CD1c-positive myeloid dendritic cell (primary cell): ENCODE measurements around the gene GSTM1.
A peak's percentile ranks its signal among the peaks of the same experiment; 100 is the strongest.

ENCODE experiments used
- DNase-seq: peaks from one replicate; pipeline ENCODE4 v3.0.0-alpha.2; 2016; ENCODE audit errors: extremely low spot score

Gene GSTM1

DNA sequence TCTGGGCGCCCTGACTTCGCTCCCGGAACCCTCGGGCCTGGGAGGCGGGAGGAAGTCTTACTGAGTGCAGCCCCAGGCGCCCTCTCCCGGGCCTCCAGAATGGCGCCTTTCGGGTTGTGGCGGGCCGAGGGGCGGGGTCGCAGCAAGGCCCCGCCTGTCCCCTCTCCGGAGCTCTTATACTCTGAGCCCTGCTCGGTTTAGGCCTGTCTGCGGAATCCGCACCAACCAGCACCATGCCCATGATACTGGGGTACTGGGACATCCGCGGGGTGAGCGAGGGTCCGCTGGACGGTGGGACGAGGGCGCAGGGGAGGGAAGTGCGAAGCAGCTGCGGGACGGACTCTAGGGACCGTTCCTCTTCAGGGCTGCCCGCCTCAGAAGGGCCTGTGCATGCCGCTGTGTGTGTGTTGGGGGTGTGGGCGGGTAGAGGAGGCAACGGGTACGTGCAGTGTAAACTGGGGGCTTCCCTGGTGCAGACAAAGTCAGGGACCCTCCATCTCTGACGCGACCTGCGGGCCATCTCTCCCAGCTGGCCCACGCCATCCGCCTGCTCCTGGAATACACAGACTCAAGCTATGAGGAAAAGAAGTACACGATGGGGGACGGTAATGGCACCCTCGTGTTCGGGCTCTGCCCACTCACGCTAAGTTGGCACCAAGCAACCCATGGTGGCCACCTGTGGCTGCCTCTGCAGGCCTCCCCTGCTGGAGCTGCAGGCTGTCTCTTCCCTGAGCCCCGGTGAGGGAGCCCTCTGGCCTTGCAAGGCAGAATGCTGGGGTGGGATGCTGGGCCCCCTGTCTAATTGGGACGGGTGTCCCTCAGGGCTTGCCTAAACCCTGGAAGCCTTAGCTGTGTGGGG lies at the start of gene GSTM1:
GSTM1 (plus strand) TSS at position 177 of the 859 bp plus-strand sequence; CDS start at position 234, 57 bp downstream.
- peak; percentile 77 for DNase-seq

DNA sequence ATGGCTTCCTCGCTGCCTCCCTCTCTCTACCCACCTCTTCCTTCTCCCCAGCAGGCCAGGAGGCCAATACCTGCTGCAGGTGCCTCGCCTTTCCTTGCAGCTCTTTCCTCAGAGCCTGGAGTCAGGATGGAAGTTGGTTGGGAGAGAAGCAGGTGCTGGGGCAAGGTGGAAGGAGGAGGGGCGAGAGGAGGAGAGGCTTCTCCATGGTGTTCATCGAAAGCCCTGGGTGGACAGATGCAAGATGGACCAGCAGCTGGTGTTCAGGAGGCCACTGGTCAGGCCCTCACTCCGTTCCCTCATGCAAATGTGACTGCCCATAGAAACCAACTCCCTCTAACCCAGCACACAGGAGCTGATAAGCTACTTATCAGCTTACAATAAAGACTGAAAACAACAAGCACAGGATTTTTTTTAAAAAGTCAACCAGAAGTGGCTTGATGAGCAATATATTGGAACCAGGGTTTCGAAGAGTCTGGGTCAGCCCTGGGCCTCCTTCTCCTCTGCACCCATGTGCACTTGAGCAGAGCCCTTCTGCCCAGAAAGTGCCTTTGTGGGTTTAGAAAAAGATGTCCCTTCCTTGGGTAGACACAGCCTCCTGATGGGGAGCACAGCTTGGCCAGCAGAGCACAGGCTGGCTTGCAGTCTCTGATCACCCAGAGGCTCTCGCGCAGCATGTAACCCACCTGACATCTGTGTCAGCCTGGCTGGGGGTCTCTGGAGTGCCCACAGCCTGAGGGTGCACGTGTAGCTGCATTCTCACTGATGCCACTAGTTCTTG lies 48.4 kb upstream of the GSTM1 start:
- no peak for DNase-seq

DNA sequence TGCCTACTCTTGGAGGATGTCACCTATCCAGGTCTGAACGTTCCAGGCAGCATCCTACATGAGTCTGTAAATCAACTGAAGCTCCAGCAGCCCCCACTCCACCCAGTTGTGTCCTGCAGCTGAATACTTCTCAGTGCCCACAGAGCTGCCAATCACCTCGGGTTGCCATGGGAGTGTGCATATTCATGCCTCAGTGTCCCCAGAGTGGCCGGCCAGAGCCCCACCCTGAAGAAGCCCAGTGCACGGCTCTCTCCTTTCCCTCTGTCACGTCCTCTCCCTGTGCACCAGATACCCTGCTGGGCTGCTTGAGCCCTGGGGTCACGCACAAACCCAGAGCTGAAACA lies 47.8 kb upstream of the GSTM1 start:
- DNase-seq, result no peak

- peak; percentile 84 for DNase-seq
Observed at GRCh38 chr1:109640285-109640865, 47.2 kb upstream of the GSTM1 start.

DNA sequence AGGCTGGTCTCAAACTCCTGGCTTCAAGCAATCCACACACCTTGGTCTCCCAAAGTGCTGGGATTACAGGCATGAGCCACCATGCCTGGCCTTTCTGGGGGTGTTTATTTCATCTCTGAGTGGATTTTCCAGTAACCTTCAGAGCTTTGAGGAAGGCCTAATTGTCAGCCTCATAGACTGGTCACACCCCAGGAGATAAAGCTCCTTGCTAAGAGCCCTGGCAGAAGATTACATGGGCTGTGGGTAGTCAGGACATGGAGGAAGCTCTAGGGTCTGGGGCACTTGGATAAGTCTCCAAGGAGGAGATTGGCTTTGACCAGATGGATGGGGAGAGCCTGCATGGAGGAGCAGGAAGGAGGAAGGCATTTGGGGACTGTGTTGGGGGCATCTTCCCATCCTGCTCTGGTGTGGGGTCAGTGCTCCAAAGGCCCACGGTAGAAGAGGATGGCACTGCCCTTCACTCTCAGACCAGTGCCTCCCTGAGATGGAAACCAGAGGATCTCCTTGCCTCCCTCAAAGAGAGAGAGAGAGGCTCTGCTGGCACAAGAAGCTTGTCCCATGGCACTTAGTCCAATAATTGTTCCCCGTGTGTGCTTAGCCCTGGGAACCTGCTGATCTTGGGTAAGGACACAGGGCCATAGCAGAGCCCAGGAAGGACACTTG lies 46.4 kb upstream of the GSTM1 start:
- no peak for DNase-seq

DNA sequence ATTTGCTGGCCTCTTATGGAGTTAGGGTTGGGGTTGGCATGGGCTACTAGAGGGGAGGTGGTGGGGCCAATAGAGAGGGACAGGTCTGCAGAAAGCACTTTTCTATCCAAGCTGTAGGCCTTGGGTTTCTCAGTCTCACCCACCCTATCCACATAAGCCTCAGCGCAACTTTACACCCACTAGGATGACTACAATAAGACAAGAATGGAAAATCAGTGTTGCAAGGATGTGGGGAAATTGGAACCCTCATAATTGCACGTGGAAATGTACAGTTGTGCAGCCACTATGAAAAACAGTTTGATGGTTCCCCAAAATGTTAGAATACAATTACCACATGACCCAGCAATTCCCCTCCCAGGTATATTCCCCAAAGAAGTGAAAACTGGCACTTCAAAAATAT lies 45.8 kb upstream of the GSTM1 start:
- DNase-seq, result no peak

DNA sequence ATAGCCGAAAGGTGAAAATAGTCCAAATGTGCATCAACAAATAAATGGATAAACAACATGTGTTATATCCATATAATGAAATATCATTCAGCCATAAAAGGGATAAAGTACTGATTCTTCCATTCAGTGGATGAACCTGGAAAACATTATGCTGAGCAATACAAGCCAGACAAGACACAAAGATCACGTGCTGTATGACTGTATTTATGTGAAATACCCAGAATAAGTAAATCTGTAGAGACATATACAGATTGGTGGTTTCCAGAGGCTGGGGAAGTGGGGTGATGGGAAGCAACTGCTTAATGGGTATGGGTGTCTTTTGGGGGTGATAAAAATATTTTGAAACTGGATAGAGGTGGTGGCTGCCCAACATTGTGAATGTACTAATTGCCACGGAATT lies 45.0 kb upstream of the GSTM1 start:
- no peak for DNase-seq

GRCh38 chr1:109643385-109644230 lies 44.0 kb upstream of the GSTM1 start:
- DNase-seq, result peak; percentile 88

DNA sequence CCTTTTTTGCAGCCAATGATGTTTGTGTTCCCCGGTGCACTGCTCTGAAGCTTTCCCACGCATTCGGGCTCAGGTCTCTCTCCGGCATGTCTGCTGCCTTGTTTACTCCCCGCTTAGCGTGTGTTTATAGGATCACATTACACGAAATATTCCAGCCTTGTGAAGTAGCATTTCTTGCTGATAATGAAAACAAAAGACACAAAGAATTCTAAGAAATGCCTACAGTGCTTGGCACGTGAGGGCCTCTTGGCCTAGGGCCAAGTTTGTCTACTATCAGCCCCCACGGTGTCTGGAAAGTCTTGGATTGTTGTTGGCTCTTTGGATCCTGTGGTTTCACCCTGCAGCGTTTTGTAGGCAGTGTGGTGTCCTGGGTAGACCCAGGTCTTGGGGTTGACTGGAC lies 42.9 kb upstream of the GSTM1 start:
- DNase-seq, result no peak

DNA sequence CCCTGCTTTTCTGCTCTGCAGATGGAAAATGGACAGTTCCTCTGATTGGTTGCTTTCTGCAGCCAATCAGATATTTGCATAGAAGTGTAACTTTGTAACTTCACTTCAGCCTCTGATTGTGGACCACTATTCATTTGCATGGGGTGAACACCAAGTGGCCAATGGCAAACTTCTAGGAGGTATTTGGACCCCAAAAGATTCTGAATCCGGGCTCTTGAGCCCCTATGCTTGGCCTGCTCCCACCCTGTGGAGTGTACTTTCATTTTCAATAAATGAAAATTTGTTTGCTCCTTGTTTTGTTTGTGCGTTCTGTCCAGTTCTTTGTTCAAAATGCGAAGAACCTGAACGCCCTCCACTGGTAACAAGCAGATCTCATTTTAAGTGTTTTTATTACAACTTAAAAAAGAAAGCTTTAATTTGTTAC lies 38.1 kb upstream of the GSTM1 start:
- no peak for DNase-seq

DNA sequence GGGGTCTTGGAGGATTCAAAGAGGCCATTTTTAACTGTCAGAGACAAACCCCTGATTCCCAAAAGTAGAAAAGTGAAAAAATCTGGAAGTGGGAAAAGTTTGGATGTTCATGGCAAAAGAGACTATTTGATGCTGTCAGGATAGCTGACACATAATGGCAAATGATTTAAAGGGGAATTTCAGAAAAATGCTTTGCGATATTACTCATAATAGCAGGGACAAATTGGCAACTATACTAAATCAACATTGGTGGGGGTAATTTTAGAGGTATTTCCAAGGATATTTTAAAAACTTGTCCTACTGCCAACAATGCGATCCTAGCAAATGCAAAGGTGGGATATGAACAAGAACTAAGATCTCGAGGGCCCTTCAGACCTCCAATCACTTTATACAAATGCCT lies 37.0 kb upstream of the GSTM1 start:
- DNase-seq, result no peak

DNA sequence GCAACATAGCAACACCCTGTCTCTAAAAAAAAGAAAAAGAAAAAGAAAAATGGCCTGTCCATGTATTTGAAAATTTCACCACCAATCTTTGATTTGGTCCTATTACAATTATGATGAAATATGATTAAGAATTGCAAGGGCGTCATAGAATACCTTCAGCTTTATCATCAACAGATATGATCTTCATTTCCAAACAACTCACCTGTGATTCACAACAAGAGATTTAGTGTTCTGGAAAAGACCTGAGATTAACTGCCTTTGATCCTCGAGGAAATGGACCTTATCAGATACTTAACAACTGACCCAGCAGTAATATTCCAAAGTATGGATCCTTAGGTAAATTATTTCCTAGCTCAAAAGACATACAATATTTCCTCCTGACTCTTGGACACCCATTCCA lies 35.2 kb upstream of the GSTM1 start:
- DNase-seq, result no peak

GRCh38 chr1:109653306-109653705 lies 34.3 kb upstream of the GSTM1 start:
- DNase-seq, result peak; percentile 0

DNA sequence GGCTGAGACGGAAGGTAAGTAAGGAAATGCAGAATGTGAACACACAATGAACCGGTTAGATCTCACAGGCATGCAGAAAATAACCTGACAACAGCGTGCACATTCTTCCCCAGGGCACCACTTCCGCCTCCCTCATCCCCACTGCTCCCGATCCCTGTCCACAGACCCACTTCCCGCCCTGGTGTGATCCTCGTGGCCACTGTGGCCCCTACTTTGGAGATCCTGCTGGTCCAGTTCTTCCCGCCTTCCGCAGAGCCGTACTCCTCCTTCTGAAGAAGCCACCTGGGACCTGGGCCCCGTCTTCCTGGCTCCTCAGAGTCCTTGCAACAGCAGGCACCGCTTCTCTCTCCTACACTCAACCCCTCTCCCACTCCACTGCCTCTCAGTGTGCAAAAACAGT lies 33.1 kb upstream of the GSTM1 start:
- DNase-seq, result peak; percentile 0

GRCh38 chr1:109655615-109656519 lies 31.8 kb upstream of the GSTM1 start, which contains the start of gene GSTM4:
TSS of gene GSTM4 (plus strand) at chr1:109656099. CDS start at chr1:109656390, 291 bp downstream.
- peak; percentile 71 for DNase-seq

- no peak for DNase-seq
Observed at GRCh38 chr1:109657395-109657794, 30.2 kb upstream of the GSTM1 start.

DNA sequence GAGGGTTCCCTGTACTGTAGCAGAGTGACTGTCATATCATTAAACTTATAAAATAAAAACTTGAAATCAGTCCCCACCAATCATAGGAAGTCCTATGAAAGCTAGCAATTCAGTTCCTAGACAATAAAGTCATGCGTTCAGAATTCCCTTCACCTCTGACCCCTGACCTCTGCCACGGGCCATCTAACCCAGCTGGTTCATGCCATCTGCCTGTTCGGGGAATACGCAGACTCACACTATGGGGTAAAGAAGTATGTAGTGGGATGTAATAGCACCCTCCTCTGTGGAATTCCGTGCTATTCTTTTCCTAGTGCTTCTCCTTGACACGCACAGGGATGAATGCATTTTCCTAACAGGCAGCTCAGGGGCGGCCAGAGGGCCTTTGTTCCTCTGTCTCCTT lies 29.6 kb upstream of the GSTM1 start:
- no peak for DNase-seq

GRCh38 chr1:109658533-109659042 lies 29.0 kb upstream of the GSTM1 start:
- no peak for DNase-seq

GRCh38 chr1:109659145-109659544 lies 28.5 kb upstream of the GSTM1 start:
- no peak for DNase-seq
